ENCODE results near the gene SLC19A1.
"Not testable (repeated sequence)": the region's sequence is repeated elsewhere in the genome, so short reads cannot be mapped to it uniquely, and the experiment has no call there.

- TF ChIP-seq CTCF (IDR thresholded peaks at IDR 0.05; ENCODE audit: low read length); EZH2 (optimal IDR thresholded peaks at IDR 0.05; ENCODE audit: low read depth, low read length): not testable (repeated sequence)
Observed at GRCh38 chr21:45501081-45502005, 40.9 kb downstream of the SLC19A1 start.

All from MM.1S (cell line).